ENCODE data around the gene FSIP1.

The FSIP1 gene

DNA sequence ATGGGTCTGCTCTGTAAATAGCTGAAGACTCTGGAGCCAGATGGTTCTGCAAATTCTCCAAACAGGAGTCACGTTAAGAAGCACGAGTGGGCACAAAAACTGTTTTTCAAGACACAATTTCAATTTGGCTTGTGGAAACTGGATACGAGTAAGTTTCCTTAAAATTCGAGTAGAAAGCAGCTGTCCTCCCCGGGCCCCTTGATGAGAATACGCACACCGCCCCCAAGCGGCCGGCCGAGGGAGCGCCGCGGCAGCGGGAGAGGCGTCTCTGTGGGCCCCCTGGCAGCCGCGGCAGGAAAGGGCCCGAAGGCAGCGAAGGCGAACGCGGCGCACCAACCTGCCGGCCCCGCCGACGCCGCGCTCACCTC, 202.5 kb downstream of the FSIP1 start:
- peak; percentile 88 for DNase-seq

DNA sequence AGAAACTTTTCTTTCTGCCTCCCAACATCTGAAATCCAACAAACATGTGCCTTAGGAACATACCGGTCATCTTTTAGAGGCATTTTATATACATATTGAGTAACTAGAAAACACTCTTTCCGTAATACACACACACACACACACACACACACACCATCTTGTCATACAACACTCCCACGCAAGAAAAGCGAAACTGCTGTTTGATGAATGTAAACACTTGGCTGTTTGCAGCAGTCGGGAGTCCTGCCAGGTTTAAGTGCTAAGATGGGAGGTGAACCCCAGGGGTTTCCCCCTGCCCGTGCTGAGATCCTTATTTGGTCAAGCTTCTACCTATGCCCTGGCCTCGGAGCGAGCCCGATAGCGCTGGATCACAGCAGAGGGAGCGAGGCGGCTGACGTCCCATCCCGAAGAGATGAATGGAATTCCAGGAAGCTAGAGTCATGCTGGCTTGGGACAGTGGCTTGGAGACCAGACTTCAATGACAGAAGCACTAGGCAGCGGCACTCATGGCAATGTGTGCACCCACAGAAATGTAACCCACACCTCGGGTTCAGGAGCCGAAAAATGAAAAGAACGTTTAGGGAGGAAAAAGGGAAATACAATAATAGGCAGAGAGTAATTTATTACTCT, 203.0 kb downstream of the FSIP1 start:
- no peak for DNase-seq

DNA sequence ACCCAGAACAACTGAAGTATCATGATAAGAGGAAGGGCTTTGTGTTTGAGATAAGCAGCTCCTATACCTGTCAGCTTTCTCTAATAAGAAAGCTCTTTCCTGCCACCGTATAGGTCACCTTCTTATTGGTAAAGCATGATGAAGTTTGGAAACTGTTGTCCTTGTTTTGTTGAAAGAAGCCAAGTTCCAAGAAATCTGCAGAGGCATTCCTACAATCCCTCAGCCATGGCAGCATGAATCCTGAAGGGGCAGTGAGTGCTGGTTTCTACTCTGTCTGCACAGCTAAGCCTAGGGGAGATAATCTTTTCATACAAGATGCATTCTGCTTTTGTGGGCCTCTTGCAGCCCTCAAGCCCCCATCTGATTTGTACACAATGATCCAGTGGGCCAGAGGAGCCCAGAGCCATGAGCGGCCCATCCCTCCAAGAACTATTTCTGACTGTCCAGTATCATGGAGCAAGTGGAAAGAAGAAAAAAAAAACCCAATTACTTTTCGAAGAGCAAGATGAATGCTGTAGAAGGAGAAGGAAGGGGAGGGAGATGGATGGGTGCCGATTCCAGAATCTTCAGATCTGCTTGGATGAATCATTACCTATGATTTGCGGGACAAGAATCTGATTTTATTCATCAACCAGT, 203.7 kb downstream of the FSIP1 start:
- DNase-seq = no peak

DNA sequence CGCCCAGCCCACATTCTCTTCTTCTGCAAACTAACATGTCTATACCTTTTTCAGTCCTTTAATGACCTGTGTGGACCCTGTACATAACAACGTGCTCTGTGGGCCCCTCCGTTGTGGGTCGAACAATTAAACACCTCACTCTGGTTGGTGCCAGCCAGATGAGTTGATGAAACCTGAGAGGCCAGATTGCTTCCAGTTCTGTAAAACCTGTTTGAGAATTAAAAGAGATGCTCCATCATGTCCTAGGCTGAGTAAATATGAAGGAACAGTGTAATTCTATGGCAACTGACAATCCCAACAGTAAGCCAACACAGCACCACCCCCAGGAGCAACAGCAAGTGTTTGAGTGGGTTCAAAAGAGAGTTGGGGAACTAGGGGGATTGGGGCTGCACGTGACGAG, 207.5 kb downstream of the FSIP1 start:
- no peak for DNase-seq

DNA sequence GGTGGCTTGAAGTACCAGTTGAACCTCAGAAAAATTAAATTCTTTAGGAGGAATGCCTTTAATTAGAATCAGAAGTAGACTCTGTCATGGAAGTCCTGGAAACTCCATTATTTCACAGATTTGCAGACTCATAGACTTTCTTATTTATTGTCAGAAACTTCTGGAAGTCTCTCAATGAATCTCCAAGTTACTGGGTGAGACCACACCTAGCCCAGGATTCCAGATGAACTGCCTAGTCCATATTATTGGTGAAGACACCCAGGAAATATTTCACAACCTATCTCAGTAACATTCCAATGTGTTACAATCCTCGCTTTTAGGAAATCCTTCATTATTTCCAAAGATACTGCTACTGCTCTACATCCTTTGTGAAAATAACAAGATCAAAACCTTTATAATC, 208.2 kb downstream of the FSIP1 start:
- DNase-seq = no peak

DNA sequence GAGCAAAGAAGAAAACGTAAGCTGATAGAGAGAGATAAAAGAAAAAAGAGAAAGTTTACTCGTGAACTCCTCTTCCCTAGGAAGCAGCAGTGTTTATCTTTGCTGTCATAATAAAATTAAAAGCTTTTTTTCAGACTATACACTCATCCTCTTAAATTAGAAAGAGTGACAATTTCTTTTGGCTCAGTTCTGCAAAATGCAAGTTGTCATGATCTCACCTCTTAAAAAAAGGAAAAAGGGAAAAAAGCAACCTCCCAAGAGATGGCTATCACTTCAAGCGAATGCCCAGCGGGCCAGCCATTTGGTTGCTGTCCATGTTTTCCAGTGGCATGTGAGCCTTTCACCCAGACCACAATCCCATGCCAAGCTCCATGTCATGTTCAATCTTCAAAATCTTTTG, 208.8 kb downstream of the FSIP1 start:
- DNase-seq = no peak

DNA sequence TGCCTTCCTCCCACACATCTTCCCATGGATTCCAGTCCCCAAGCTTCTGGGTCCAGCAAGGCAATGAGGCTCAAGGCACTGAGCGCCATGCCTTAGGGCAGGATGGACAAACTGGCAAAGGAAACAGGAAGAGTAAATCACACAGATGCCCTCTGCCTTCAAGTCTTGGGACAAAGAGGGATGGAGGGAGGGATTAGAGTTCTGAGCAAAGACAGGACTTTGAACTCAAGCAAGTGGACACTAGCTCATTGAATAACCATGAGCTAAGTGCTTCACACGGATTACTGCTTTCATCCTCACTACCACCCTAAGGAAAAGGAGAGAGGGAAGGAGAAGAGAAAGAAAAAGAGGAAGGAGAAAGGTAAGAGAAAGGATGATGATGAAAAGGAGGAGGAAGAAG, 209.4 kb downstream of the FSIP1 start:
- DNase-seq = no peak

DNA sequence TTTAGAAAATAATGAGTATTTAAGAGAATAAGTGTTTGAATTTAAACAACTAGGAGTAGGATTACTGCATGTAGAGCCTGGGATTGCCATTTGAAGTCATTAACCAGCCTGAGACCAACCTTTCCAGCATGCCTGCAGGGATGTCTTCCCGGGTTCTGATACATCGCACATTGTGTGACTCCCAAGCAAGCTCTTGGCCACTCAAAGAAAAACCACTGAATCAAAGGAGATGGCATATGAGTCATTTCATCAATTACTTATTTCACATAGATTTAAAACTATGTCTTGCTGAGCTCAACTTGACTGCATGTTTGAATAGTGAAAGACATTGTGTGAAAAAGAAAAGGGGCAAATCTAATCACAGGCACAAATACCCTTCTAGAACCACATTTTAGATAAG, 216.8 kb downstream of the FSIP1 start:
- DNase-seq = no peak

DNA sequence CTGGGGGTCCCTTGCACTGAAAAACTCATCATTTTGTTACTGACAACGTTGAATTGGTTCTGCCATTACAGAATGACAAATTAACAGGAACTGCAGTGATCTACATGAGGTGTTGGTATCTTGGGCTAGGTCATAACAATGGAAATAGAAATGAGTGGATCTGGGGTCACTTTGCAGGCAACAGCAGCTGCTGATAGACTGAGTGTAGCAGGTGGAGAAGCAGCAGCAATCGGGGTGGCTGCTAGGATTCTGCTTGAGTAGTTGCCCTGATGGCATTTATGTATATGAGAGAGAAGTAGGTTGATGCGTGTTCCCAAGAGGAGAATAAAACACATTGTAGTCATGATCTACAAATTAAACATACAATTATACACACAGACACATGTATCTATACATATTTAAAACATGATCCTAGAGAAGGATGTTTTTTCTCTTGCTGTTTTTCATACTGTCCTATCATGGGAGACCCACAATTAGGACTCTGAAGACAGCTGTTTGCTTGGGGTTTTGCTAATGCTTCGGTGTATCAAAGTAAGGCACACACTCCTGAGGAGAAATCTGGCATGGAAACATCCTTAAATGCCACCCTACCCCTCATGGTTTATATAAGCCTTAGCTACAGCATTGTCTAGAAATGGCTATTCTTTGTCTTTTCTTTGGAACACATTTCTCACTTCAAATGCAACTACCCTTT, 217.5 kb downstream of the FSIP1 start:
- DNase-seq = no peak

DNA sequence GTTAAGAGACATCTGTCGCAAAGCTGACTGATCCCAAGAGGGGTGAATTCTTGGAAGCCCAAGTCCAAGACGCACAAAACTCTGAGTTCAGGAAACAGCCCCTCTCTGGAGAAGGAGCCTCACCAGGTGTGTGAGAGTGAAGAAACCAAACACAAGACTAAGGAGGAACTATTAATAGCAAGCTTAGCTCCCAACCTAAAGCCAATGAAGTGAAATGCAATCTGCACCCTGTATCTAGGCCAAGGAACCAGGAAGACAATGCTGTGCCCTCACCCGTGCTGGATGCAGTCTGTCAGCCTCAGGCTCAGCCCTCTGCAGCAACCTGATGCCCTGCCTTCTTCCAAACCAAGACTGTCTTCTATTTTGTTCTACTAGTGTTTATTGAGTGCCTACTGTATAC, 224.2 kb downstream of the FSIP1 start:
- no peak for DNase-seq

DNA sequence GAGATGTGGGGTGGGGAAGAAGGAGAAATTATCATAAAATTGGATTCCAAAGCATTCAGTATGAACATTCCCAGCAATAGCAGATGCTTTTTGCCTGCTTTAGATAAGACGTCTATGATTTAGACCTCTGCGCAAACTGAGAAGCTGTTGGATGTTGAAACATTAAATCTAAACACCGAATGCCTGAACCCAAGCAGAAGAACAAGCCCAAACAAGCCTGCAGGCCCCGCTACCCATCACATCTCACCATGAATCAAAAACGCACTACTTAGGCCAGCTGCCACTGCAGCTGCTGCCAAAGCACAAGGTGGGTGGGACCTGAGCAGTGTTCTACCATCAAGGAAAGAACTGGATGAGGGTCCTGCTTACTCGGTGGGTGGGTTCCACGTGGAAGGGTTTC, 226.2 kb downstream of the FSIP1 start:
- DNase-seq = no peak

DNA sequence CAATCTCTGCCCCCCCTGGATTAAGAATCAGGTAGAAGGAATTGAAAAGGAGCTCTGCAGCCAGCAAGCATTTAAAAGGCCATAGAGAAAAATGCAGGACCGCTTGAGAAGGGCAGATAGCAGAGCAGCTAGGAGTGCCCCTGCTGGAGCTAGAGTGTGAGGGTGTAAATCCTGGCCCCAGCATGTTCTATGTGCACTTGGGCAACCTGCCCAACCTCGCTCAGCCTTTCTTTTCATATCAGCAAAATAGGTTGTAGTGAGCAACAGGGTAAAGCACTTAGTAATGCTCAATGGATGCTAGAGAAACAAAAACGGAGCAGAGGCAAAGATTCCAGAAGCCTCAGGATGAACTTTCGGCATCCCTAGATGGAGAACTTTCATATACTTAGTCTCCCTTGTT, 226.8 kb downstream of the FSIP1 start:
- DNase-seq = no peak

DNA sequence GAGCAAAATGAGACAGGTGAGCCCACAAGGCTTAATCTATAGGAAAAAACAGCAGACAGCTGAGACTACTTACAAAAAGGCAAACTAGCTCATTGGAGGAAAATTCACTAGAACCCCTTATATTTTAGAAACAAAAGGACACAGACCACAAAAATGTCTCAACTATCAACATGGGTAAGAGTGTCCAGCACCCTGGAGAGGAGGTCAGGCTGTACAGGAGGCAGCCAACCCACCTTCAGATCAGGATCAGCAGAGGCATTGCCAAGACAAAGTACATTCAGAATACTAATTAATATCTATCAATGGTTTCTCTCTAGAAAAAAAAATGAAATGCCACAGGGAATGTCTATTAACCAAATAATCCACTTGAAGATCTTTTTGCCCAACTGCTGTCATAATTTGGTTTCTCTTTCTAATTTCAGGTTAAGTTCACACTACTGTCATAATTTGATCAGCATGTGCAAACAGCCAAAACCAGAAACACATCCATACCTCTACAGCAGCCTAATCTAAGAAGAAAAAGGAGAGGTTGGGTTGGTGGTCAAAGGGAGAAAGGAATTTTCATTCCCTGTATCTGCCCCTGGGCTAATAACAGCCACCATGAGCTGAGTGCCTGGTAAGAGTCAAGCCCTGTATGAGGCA, 227.8 kb downstream of the FSIP1 start:
- no peak for DNase-seq

DNA sequence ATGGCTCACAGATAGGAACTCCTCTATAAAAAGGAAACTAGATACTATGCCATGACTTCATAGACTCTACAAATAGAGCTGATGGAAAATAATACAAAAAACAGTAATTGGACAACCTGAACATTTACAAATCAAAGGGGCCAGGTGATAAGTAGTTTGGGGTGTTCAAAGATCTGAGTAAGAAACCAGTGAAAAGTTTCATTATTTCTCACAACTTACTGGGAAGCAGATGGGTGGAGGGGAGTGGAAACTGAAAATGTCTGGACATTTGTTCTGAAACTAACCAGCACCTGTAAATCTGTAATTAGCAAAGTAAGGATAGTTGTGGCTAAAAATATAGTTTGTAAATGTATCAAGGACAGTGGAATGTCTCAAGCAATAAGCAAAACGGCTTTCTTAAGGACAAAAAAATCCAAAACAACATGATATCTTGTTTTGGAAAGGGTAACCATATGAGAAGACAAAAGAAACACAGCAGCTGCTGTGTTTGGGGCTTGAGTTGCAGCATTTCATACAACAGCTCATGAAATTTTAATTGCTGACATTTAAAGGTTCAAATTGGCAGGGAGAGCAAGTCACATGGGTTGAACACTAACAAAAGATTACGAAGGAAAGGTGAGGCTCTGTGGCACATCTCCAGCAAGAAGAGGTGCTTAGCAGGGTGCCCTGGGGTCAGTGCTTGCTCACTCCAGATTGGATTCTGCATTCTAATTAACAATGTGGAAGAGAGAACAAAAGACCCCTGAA, 228.5 kb downstream of the FSIP1 start:
- no peak for DNase-seq

DNA sequence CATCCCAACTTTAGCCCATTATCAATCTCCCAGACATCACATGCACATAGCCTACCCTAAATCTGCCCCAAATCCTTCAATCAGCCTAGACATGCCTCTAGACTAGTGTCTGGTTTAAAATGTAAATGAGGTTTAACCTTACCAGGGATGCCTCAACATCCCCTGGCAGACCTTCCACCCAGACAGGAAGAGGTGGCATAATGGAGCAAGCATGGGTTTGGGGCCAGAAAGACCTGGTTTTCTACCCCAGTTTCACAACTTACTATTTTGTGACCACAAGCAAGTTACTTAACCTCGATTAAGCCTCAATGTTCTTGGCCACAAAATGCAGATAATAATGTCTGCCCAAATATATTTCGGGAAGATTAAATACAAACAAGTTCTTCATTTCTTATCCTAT, 230.1 kb downstream of the FSIP1 start:
- no peak for DNase-seq

DNA sequence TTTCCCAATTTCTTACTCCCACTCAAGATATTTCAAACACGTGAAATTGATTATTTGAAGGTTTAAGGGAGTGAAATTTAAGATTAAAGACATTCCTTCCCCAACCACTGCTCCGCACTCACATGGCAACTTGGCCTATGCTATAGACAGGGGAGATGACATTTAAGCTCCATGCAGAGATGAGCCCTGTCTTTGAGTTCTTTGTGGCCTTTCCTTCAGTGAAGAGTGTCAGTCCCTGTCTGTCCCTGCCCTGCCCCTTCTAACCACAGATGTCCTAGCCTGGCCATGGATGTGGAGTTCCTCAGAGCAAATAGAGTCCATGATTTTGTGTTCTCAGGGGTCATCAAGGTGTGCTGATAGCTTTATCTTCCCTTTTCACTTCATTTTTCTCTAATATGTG, 231.2 kb downstream of the FSIP1 start:
- no peak for DNase-seq
